Inflammatory macrophage treated with lipopolysaccharide for 1 hour (primary cell): ENCODE results near the gene GSK3B.
"Not testable (repeated sequence)": the region's sequence is repeated elsewhere in the genome, so short reads cannot be mapped to it uniquely, and the experiment has no call there.

Experiments
- DNase-seq, 2 donors: peaks; one replicate each; pipeline ENCODE4 v3.0.0-alpha.2; 2020 to 2022

Gene GSK3B

GRCh38 chr3:119998166-119998565, 96.1 kb downstream of the GSK3B start:
- no peak for DNase-seq

- DNase-seq, result peak in 1 of 2 donors; percentile 26
Measured at GRCh38 chr3:119990888-119991287, 103.4 kb downstream of the GSK3B start.

DNA sequence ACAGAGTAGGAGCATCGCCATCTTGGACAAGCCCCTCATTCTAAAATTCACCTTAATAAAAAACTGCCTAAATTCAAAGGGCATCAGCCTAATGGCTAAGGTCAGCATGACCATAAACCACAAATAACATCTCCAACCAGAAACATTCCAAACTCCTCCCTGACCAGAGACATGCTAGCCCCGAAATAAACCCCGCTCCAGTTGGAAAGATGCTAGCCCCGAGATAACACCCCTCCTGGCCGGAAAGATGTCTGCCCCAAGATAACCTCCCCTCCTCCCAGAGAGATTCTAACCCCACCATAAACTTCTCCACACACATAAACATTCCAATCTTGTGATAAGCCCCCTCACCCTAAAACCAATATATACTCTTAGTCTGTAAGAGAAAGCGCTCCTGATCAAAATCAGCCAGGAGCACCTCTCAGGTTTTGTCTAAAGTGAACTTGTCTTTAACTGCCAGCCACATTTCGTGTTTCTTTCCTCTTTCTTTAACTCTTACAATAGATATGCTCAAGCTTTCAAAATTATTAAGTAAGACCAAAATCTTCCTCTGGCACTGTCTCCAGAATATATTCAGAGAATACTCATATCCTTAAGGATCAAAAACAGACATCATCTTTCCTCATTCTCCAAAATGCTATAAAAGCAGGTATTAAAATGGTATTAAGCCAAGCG, 104.1 kb downstream of the GSK3B start:
- peak in 1 of 2 donors; percentile 24 for DNase-seq

GRCh38 chr3:119986812-119987211, 107.4 kb downstream of the GSK3B start:
- not testable (repeated sequence) for DNase-seq

- DNase-seq, result no peak
Measured at GRCh38 chr3:119981386-119981785, 112.9 kb downstream of the GSK3B start.

- DNase-seq, result no peak
Measured at GRCh38 chr3:119978554-119979208, 115.6 kb downstream of the GSK3B start.

GRCh38 chr3:119977353-119977752, 116.9 kb downstream of the GSK3B start:
- DNase-seq, result no peak

DNA sequence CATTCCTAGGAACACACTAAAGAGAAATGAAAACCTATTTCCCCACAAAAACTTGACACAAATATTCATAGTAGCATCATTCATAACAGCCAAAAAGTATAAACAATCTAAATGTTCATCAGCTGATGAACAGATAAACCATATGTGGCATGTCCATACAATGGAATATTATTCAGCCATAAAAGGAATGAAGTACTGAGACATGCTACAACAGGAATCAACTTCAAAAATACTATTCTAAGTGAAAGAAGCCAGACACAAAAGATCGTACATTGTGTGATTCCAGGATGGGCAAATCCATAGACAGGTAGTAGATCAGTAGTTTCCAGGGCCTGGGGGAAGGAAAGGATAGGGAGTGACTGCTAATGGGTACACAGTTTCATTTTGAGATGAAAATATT, 118.0 kb downstream of the GSK3B start:
- no peak for DNase-seq

GRCh38 chr3:119974656-119975055, 119.6 kb downstream of the GSK3B start:
- no peak for DNase-seq

DNA sequence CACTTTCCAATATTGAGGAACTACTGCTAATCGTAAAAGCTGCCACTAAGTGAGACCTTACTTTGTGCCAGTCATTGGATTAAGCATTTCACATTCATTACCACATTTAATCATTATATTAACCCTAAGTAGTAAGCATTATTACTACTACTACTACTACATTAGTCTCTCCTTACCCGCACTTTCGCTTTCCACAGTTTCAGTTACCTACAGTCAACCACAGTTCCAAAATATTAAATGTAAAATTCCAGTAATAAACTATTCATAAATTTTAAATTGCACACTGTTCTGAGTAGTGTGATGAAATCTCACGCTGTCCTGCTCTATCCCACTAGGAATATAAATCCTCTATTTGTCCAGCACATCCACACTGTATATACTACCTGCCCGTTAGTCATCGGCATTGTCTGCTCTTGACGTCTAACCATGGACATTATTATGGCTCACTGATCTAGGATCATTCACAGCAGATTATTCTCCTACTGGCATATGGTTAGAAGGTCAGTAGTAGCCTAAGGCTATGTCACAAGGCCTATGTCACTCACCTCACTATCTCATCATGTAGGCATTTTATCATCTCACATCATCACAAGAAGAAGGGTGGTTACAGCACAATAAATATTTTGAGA, 121.1 kb downstream of the GSK3B start:
- no peak for DNase-seq

- no peak for DNase-seq
Measured at GRCh38 chr3:119969759-119970158, 124.5 kb downstream of the GSK3B start.

- DNase-seq, result no peak
Measured at GRCh38 chr3:119967353-119968006, 126.8 kb downstream of the GSK3B start.

DNA sequence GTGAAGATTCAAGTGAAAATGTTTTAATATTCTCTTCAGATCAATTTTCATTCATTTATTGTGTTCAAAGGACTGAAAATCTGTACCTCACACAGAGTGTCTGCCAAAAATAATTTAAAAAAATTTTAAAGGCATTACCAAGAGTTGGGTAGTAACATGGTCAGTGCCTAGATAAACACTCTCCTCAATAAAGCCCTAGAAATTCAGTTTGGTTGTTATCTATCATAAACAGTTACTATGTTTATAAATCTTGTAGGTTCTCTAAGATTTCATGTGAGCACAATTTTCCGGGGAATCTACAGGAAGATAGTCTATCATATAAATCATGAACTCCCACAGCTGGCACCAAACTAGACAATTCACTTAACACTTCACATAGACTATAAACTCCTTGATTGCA, 128.6 kb downstream of the GSK3B start:
- no peak for DNase-seq

- no peak for DNase-seq
Measured at GRCh38 chr3:119964294-119964693, 130.0 kb downstream of the GSK3B start.

DNA sequence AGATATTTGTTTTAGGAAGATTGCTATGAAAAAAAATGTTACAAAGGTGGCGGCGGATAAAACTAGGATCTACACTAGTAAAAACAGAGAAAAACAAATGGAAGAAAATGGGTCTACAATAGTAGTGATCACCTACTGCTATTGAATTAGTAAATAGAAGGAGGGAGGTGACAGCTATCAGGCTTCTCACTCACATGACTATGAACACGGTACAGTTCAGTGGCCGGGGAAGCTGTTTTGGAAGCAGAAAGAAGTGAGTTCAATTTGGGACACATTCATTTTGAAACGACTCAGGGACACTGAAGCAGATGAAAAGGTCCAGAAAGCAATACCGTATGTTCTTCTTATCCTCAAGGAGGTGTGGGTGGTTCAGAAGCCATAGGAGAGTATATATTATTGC, 138.3 kb downstream of the GSK3B start:
- no peak for DNase-seq

- no peak for DNase-seq
Measured at GRCh38 chr3:119950666-119951325, 143.5 kb downstream of the GSK3B start.

DNA sequence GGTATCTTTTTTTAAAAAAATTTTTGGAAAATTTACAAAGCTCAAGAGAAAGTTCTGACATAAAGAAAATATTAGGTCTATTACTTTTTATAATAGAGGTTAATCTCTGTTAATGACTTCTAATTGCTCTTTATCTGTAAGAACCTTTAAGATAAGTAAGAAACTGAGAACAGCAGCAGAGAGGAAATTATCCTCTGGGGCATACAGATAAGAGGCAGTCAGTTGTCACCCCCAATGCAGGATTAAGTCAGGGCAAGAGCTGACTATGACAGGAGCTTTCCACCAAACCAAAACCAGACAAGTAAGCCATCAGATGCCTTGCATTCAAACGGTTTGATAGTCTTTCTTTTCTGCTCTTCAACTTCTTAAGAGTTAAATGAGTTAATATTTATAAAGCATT, 149.0 kb downstream of the GSK3B start:
- no peak for DNase-seq

- no peak for DNase-seq
Measured at GRCh38 chr3:119944091-119944490, 150.2 kb downstream of the GSK3B start.

DNA sequence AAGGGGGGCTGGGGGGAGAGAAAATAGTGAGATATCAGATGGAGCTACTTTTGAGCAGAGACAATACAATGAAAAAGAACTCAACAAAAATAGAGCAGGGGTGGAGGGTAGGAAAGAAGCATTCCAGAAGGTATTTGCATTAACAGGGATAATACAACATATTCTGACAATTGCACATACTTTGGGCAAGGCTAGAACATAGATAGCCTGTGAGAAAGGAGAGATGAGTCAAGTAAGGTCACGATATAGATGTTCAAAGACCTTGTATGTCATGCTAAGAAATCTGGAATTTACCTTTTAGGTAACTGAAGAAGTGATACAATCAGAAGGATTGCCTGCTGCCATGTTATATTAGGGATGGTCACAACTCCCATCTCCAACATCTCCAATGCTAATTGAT, 155.2 kb downstream of the GSK3B start:
- no peak for DNase-seq

- no peak for DNase-seq
Measured at GRCh38 chr3:119937229-119937628, 157.0 kb downstream of the GSK3B start.

- DNase-seq, result no peak
Measured at GRCh38 chr3:119934249-119934648, 160.0 kb downstream of the GSK3B start.

- DNase-seq, result no peak
Measured at GRCh38 chr3:119933207-119933606, 161.0 kb downstream of the GSK3B start.

GRCh38 chr3:119930286-119930685, 164.0 kb downstream of the GSK3B start:
- DNase-seq, result no peak
